HepG2 (cell line): ENCODE data around the gene FAM216A. TPM values are rescaled to one million over a fixed set of nuclear protein-coding genes. Genes with fewer than 3 reads are reported as not detected.
"Not testable (repeated sequence)": the region's sequence is repeated elsewhere in the genome, so short reads cannot be mapped to it uniquely, and the experiment has no call there.

ENCODE experiments used
- ATAC-seq: fragments of 200-7000 bp; cut with Tn5 transposase; 3 replicates; pipeline ENCODE4 v1.9.1; 2020; ENCODE audit warnings: mild to moderate bottlenecking, moderate library complexity
- BruUV-seq: library from RNA; stranded (reverse); fragments of 400-500 nt; replicated peaks from 2 replicates; lab custom pipeline; 2021; lab: Mats Ljungman, UMichigan
- CTCF ChIA-PET: fragments of 300-600 bp; formaldehyde crosslinking; extraction: SDS; loops from one replicate; lab custom pipeline; 2021; ENCODE audit warnings: low total read pairs, inconsistent platforms, low intra/inter-chr PET ratio; lab: Yijun Ruan, JAX
- POLR2A ChIA-PET: fragments of 350-600 bp; sonication (Branson Sonifier 250); formaldehyde crosslinking; loops from one replicate; lab custom pipeline; 2020; ENCODE audit warnings: antibody characterized with exemption, inconsistent platforms; lab: Yijun Ruan, JAX
- DNase-seq: peaks from one replicate; pipeline ENCODE4 v3.0.0-alpha.2; 2015; ENCODE audit warnings: low spot score
- FAIRE-seq: peaks from 3 replicates; lab custom pipeline; 2011; peaks lifted over from hg19 to GRCh38; lab: Jason Lieb, UNC
- H2AFZ ChIP-seq: one replicate; pipeline ENCODE4 v1.6.1; 2011; ENCODE audit warnings: low read length, inconsistent platforms
- H3K27ac ChIP-seq: fragments of 300-600 bp; 3 replicates; pipeline ENCODE4 v1.8.0; 2011; ENCODE audit warnings: mixed run types, mild to moderate bottlenecking, mixed read lengths, low read length, inconsistent platforms; ENCODE audit not compliant: insufficient read depth; ENCODE audit errors: extremely low read length
- H3K27me3 ChIP-seq, 2 experiments: fragments of 200-600 bp in 1 of 2; 2 replicates in 1 of 2; 3 replicates in 1 of 2; pipeline versions ENCODE4 v1.6.0 to v1.8.0; 2011; ENCODE audit warnings: low read length in 2 of 2, mild to moderate bottlenecking in 2 of 2, moderate library complexity in 2 of 2, inconsistent platforms in 1 of 2; ENCODE audit not compliant: insufficient read depth in 2 of 2, control insufficient read depth in 1 of 2
- H3K36me3 ChIP-seq, 2 experiments: fragments of 200-600 bp in 1 of 2; replicated peaks in 1 of 2; 2 replicates in 1 of 2; 3 replicates in 1 of 2; pipeline versions ENCODE4 v1.5.1 to v1.8.0; 2011; ENCODE audit warnings: low read length in 2 of 2, inconsistent platforms in 1 of 2; ENCODE audit not compliant: insufficient read depth in 2 of 2, control insufficient read depth in 1 of 2
- H3K4me1 ChIP-seq: 2 replicates; pipeline ENCODE4 v1.5.1; 2012; ENCODE audit warnings: low read length, inconsistent platforms; ENCODE audit not compliant: insufficient read depth
- H3K4me2 ChIP-seq: 2 replicates; pipeline ENCODE4 v1.6.0; 2011; ENCODE audit warnings: low read depth, low read length, inconsistent platforms
- H3K4me3 ChIP-seq, 3 experiments: fragments of 200-600 bp in 1 of 3; sonication (generic), shearing (Covaris generic) in 1 of 3; replicated peaks in 1 of 3; 2 replicates each; pipeline ENCODE4 v1.5.1; 2011 to 2016; ENCODE audit warnings: low read length in 3 of 3, inconsistent platforms in 2 of 3, low read depth in 2 of 3, mild to moderate bottlenecking in 2 of 3, control low read depth in 1 of 3, mixed read lengths in 1 of 3; ENCODE audit not compliant: insufficient read depth in 1 of 3
- H3K79me2 ChIP-seq: one replicate; pipeline ENCODE4 v1.6.1; 2011; ENCODE audit warnings: low read length, inconsistent platforms; ENCODE audit not compliant: insufficient read depth
- H3K9ac ChIP-seq: 2 replicates; pipeline ENCODE4 v1.6.0; 2011; ENCODE audit warnings: mild to moderate bottlenecking, low read depth, low read length, inconsistent platforms; ENCODE audit not compliant: insufficient read depth
- H3K9me3 ChIP-seq: 2 replicates; pipeline ENCODE4 v1.5.1; 2012; ENCODE audit warnings: mild to moderate bottlenecking, low read length
- H4K20me1 ChIP-seq: 2 replicates; pipeline ENCODE4 v1.6.0; 2011; ENCODE audit warnings: inconsistent platforms, mild to moderate bottlenecking, low read length, moderate library complexity; ENCODE audit not compliant: insufficient read depth
- GMEB2 ChIP-seq: IDR thresholded peaks from 2 replicates; pipeline ENCODE4 v1.6.1; 2016; ENCODE audit warnings: missing biosample characterization, missing genetic modification reagents, low read depth
- ZNF276 ChIP-seq: sonication (generic); formaldehyde crosslinking; IDR thresholded peaks from 2 replicates; pipeline ENCODE4 v1.4.0; 2020; ENCODE audit warnings: mild to moderate bottlenecking, low read depth, missing genetic modification reagents
- WGBS: methylation state at CpG from one replicate; pipeline ENCODE4 v1.1.6; 2017; ENCODE audit warnings: low lambda C conversion rate; 5-methylcytosine and 5-hydroxymethylcytosine counted together
- in situ Hi-C: cut with HindIII; loops from 2 replicates; pipeline ENCODE4 v1.10.0; 2017; ENCODE audit warnings: low pct_unique_long_range_greater_than_20kb; ENCODE audit not compliant: extremely low pct_ligation_motif_present
- intact Hi-C: fragments of 100-400 bp; cut with micrococcal nuclease; formaldehyde crosslinking; loops from one replicate; pipeline ENCODE4 v1.10.0; 2022; ENCODE audit not compliant: unreplicated experiment
- polyA plus RNA-seq, 8 experiments: library from polyadenylated mRNA; depleted of rRNA in 3 of 8; stranded (reverse) in 7 of 8; unstranded in 1 of 8; fragments of >200 nt; fragmentation: Illumina TruSeq in 4 of 8; extraction: Trizol in 4 of 8; gene quantifications; 2 replicates each; pipeline versions ENCODE4 v1.2.1 to v1.2.3, GENCODE V29; 2011 to 2016; ENCODE audit warnings: low read depth in 4 of 8, missing spikeins in 1 of 8, mixed read lengths in 1 of 8; ENCODE audit not compliant: insufficient read depth in 1 of 8
- total RNA-seq, 5 experiments: library from RNA; depleted of rRNA; stranded (reverse); fragments of >200 nt; fragmentation: Illumina TruSeq; extraction: Trizol; gene quantifications; 2 replicates each; pipeline ENCODE4 v1.2.3, GENCODE V29; 2016; ENCODE audit warnings: low read depth in 1 of 5

FAM216A gene
- total and polyA plus RNA-seq, 2 of the 13 experiments (the other 11 are each of a cell fraction or from before 2014, with no cell fraction given): 20.3 to 31.2 TPM

GRCh38 chr12:110465024-110465423, 3.6 kb upstream of the FAM216A start (continued):
- TF ChIP-seq GMEB2 (CRISPR knock-in tag) (no peak), ZNF276 (CRISPR knock-in tag) (no peak)

GRCh38 chr12:110465765-110466164, 2.9 kb upstream of the FAM216A start:
- in situ Hi-C loops, CTCF ChIA-PET, ATAC-seq, BruUV-seq, H3K4me3 ChIP-seq, H3K27ac ChIP-seq, DNase-seq, POLR2A ChIA-PET, H4K20me1 ChIP-seq, H3K9me3 ChIP-seq, H3K4me2 ChIP-seq, H2AFZ ChIP-seq, intact Hi-C loops, FAIRE-seq, H3K27me3 ChIP-seq: not testable (repeated sequence)
- peaks cover 3 to 32% of the 10 kb centered on the region in 2 experiments for H3K36me3 ChIP-seq
- WGBS: 98% methylated on average over 11 of the region's 11 CpGs
- H3K9ac ChIP-seq: 0 out of 2 replicates have a peak overlapping the region, but pooled peaks have one; percentile 94
- H3K79me2 ChIP-seq: peaks cover 22% of the 10 kb centered on the region
- H3K4me1 ChIP-seq: peaks cover 24% of the 10 kb centered on the region
